DND-41 (cell line): ENCODE data around the gene ISY1.
A peak's percentile ranks its signal among the peaks of the same experiment; 100 is the strongest.

Experiments used
- CTCF ChIP-seq: IDR thresholded peaks from 2 replicates; pipeline ENCODE4 v1.5.1; 2012; ENCODE audit warnings: borderline replicate concordance, low read length, moderate library complexity, mild to moderate bottlenecking; ENCODE audit not compliant: poor library complexity, severe bottlenecking; ENCODE audit errors: extremely low read depth
- EZH2 ChIP-seq: IDR thresholded peaks from 3 replicates; pipeline ENCODE4 v1.6.1; 2012; ENCODE audit warnings: borderline replicate concordance, low read depth, mild to moderate bottlenecking, moderate library complexity, low read length, inconsistent platforms; ENCODE audit not compliant: severe bottlenecking

- TF ChIP-seq CTCF = peak; percentile 63
- TF ChIP-seq EZH2 = no peak
These were observed 2.1 kb upstream of the ISY1 start for GRCh38 chr3:129162729-129163579.
